LNCAP (cell line): Measurements from ENCODE around the gene F13A1.

ENCODE experiments used
- TF ChIP-seq, protein P1 (sequence below): fragments of 450-650 bp; IDR thresholded peaks from 2 replicates; pipeline ENCODE4 v1.5.1; 2017; ENCODE audit warnings: mild to moderate bottlenecking

The F13A1 gene

DNA sequence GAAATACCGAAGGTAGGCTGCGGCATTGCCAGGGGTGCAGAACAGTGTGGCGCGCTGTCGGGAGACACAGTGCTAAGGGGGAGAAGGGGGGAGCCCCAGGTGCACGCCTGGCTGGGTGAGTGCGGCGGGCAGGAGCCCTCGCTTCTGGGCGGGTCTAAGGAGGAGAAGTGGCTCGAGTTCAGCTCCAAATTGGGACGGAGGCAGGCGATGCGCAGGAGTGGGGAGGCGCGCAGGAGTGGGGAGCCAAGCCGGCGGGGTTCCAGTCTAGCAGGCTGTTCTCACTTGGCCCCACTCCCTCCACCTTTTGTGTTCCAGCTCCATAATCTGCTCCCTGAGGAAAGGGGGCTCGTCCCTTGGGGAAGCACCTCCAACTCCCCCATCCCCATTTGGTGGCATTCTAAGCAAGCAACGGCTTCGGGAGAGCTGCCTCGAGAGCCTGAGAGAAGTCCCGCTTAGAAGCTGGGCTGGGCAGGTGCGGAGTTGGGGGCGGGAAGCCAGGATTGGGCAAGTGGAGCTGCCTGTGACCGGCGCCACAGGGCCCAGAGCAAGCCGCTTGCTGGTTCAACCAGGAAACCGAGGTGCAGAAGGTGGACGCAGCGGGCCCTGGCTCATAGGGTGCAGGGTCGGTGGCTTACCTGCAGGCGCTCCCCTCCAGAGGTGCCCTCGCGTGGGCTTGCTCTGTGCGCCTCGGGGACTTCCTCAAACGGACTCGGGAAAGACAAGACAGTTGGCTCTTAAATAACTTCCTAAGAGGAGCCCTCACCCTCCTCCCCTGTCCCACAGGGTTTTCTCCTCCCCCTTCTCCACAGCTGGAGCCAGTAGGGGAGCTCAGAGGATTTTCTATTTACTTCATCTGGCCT is at the start of gene F13A1:
Gene F13A1, minus strand, starts transcription at position 711 of the 860 bp plus-strand sequence. CDS start 1,998 bp downstream, outside the sequence.
- TF ChIP-seq, protein P1, sequence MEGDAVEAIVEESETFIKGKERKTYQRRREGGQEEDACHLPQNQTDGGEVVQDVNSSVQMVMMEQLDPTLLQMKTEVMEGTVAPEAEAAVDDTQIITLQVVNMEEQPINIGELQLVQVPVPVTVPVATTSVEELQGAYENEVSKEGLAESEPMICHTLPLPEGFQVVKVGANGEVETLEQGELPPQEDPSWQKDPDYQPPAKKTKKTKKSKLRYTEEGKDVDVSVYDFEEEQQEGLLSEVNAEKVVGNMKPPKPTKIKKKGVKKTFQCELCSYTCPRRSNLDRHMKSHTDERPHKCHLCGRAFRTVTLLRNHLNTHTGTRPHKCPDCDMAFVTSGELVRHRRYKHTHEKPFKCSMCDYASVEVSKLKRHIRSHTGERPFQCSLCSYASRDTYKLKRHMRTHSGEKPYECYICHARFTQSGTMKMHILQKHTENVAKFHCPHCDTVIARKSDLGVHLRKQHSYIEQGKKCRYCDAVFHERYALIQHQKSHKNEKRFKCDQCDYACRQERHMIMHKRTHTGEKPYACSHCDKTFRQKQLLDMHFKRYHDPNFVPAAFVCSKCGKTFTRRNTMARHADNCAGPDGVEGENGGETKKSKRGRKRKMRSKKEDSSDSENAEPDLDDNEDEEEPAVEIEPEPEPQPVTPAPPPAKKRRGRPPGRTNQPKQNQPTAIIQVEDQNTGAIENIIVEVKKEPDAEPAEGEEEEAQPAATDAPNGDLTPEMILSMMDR = no peak

DNA sequence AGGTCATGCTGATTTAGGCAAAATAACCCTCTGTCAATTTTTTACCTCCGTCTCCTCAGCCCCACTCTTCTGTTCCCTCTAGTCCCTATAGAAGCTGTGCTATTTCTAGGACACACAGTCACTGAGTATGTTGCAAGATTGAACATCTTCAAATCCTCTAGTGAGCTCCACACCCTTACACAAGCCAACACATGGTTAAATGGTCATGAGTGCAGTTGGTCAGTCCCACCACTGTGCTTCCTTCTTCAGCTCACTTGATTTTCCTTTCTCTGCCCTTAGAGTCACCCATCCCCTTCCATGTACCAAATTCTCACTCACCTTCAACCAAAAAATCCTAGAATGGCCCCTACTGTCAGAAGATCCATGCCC is 48.2 kb upstream of the F13A1 start:
- TF ChIP-seq, protein P1 = no peak

DNA sequence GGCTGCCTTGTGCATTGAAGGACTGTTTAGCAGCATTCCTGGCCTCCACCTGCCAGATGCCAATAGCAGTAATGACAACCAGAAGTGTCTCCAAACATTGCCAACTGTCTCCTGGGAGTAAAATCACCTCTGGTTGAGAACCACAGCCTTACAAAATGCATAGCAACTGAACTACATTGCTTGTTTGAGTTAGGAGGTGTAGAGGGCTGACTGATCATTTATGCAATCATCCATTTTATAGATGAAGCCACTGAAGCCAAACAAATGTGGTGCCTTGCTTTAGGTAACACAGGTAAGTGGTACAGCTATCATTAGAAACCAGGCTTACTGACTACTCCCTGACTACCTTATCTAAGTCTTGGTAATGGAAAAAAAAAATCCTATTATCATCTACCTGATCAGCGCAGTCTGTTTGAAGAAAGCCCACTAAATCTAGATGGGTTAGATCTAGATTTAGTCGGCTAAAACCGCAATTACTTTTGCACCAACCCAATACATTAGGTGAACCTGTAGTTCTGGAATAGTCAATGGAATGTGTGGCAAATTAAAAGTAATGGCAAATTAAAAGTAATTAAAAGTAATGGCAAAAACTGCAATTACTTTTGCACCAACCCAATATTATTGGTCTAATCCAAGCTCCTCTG is 47.7 kb upstream of the F13A1 start:
- TF ChIP-seq, protein P1 = no peak

DNA sequence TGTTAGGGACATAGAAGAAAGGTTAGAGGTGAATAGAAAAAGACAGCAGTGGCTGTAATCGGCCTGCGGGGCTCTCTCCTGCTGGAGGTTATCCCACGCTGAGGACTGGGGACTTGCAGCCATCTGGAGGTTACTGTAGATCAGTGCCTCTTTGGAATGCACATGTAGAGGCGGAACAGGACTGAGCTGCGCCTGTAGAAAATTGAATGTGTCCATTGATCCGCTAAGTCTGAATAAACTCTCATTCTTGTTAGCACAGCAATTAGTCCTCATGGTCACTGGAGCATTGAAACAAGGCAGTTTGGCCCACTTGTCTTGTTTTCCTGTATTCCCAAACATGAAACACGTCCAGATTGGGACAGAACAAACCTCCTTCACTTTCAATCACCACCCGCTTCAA is 46.3 kb upstream of the F13A1 start:
- TF ChIP-seq, protein P1 = no peak

DNA sequence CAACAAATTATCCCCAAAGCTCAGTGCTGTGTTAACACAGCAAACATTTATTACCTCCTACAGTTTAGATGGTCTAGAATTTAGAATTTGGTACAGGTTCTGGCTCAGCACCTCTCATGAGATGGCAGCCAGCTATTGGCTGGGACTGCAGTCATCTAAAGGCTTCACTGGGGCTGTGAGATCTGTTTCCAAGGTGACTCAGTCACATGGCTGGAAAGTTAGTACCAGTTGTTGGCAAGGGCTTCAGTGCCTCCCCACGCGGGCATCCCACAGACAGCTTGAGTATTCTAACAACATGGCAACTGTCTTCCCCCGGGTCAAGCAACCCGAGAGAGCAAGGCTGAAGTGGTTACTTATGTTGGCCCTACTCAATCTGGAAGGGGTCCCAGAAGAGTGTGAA is 44.8 kb upstream of the F13A1 start:
- TF ChIP-seq, protein P1 = no peak

DNA sequence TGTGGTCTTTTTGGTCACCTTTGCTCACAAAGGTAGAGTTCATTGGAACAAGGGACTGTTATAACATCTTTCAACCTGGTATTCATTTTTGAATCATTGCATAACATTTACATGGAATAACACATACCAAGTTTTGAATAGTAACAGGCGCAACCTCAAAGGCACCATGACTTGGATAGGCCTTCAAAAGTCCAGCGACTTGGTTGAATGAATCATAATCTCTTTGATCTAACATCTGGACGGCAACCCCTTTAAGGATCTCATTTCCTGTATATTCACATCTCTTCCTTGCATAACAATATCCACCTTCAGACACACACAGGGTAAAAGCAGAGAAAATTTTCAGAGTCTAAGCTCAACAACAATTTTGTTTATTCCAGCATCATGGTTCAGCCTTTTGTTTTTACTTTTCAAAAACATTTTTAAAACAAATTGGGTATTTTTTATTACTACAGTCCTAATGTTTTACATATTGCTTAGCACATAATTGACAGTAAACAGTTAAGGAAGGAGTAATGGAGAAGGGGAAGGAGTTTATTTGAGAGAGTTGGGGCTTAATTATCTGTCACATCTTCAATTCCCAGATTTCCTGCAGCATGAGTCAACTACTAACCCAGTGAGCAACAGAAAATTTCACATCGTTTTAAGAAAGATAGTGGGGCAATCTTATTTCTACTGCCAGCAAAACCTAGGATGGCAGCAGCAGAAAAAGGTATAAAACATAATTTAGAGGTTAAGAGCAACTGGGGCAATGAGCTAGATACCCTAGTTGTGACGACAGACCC is 41.8 kb upstream of the F13A1 start:
- TF ChIP-seq, protein P1 = no peak

DNA sequence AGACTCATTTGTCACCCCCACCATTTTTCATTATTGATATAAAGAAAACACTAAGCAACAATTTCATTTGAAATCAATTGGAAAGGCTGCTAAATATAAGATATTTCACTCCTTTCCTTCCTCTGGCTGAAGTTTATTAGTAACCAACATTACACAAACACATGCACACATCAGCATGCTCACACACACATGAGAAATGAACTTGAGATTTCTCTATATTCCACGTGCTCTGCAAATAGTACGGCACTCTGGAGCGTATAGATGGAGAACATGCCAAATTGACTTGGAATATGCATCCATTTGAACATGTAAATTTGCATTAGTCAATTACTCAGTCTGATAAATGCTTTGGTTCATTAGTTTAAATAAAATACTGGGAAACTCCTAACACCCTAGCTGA is 37.1 kb upstream of the F13A1 start:
- TF ChIP-seq, protein P1 = no peak
